SU-DHL-6 (cell line): ENCODE results near the gene RBM25.

Experiments used
- H2AFZ ChIP-seq: fragments of 200-600 bp; sonication (generic); 2 replicates; pipeline ENCODE4 v1.6.1; 2014; ENCODE audit warnings: low read depth, mild to moderate bottlenecking, moderate library complexity, mixed read lengths, antibody characterized with exemption, low read length; ENCODE audit not compliant: severe bottlenecking
- H3F3A ChIP-seq: fragments of 200-600 bp; shearing (Covaris generic); 2 replicates; pipeline ENCODE4 v1.6.0; 2016; ENCODE audit warnings: antibody characterized with exemption, mild to moderate bottlenecking; ENCODE audit not compliant: insufficient read depth
- H3K27ac ChIP-seq: fragments of 200-600 bp; sonication (generic); 2 replicates; pipeline ENCODE4 v1.5.1; 2016; ENCODE audit warnings: low read depth, mild to moderate bottlenecking, low read length, moderate library complexity, mixed read lengths
- H3K27me3 ChIP-seq: fragments of 200-600 bp; sonication (generic), shearing (Covaris generic); 2 replicates; pipeline ENCODE4 v1.6.0; 2014; ENCODE audit warnings: mild to moderate bottlenecking, low read length
- H3K36me3 ChIP-seq: fragments of 200-600 bp; sonication (generic); 2 replicates; pipeline ENCODE4 v1.6.1; 2014; ENCODE audit warnings: mild to moderate bottlenecking, low read length, mixed read lengths
- H3K4me2 ChIP-seq: fragments of 300-600, 200-600 bp; shearing (Covaris generic), sonication (generic); 2 replicates; pipeline ENCODE4 v1.6.0; 2014; ENCODE audit warnings: low read length, low read depth, mild to moderate bottlenecking; ENCODE audit not compliant: poor library complexity, severe bottlenecking
- H3K4me3 ChIP-seq: fragments of 200-600 bp; sonication (generic); 2 replicates; pipeline ENCODE4 v1.5.1; 2014; ENCODE audit warnings: antibody characterized with exemption, low read length, mild to moderate bottlenecking, mixed read lengths; ENCODE audit not compliant: insufficient read depth, poor library complexity, severe bottlenecking
- H3K79me2 ChIP-seq: fragments of 200-600 bp; sonication (generic); 2 replicates; pipeline ENCODE4 v1.6.1; 2014; ENCODE audit warnings: mild to moderate bottlenecking, low read length, moderate library complexity; ENCODE audit not compliant: insufficient read depth
- H3K9ac ChIP-seq: fragments of 200-600 bp; sonication (generic); 2 replicates; pipeline ENCODE4 v1.7.0; 2014; ENCODE audit warnings: mild to moderate bottlenecking, low read length
- H3K9me2 ChIP-seq: fragments of 200-600 bp; sonication (generic); replicated peaks from 2 replicates; pipeline ENCODE4 v1.6.1; 2014; ENCODE audit warnings: low read length; ENCODE audit not compliant: insufficient read depth
- H3K9me3 ChIP-seq: fragments of 200-600 bp; sonication (generic); 2 replicates; pipeline ENCODE4 v1.6.1; 2014; ENCODE audit warnings: low read length, mixed read lengths; ENCODE audit not compliant: insufficient read depth
- H4K20me1 ChIP-seq: fragments of 200-600 bp; sonication (generic); 2 replicates; pipeline ENCODE4 v1.6.1; 2014; ENCODE audit warnings: low read depth, mild to moderate bottlenecking, antibody characterized with exemption, low read length, moderate library complexity, mixed read lengths
- EZH2phosphoT487 ChIP-seq: fragments of 200-600 bp; sonication (generic), shearing (Covaris generic); conservative IDR thresholded peaks from 2 replicates; pipeline ENCODE4 v1.6.1; 2018; ENCODE audit warnings: mild to moderate bottlenecking, antibody characterized with exemption, low read length, moderate library complexity, mixed read lengths
- TF ChIP-seq, protein P1 (sequence below): fragments of 200-600 bp; sonication (generic); IDR thresholded peaks from one replicate; pipeline ENCODE4 v1.5.1; 2017; ENCODE audit warnings: antibody characterized with exemption, mild to moderate bottlenecking, low read length, moderate library complexity; ENCODE audit not compliant: insufficient read depth, poor library complexity, severe bottlenecking

Gene RBM25

DNA sequence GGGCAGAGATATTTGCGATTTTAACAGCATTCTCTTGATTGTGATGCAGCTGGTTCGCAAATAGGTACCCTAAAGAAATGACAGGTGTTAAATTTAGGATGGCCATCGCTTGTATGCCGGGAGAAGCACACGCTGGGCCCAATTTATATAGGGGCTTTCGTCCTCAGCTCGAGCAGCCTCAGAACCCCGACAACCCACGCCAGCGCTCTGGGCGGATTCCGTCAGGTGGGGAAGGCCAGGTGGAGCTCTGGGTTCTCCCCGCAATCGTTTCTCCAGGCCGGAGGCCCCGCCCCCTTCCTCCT, 77.7 kb downstream of the RBM25 start:
- Histone ChIP-seq H3K4me2 (peak overlapping the region; percentile 77), H3K9me3 (no peaks in the 10 kb centered on the region), H3K79me2 (peaks cover 20% of the 10 kb centered on the region), H3K9ac (peak overlapping the region; percentile 76), H3K36me3 (no peaks in the 10 kb centered on the region), H3F3A (peaks cover 6% of the 10 kb centered on the region; the same call in 1 of the 2 replicates), H3K4me3 (peak overlapping the region; percentile 73), H3K27me3 (no peaks in the 10 kb centered on the region), H4K20me1 (no peaks in the 10 kb centered on the region), H3K27ac (peak overlapping the region; percentile 31), H2AFZ (peak overlapping the region; percentile 94), H3K9me2 (no peaks in the 10 kb centered on the region)
- TF ChIP-seq, protein P1, sequence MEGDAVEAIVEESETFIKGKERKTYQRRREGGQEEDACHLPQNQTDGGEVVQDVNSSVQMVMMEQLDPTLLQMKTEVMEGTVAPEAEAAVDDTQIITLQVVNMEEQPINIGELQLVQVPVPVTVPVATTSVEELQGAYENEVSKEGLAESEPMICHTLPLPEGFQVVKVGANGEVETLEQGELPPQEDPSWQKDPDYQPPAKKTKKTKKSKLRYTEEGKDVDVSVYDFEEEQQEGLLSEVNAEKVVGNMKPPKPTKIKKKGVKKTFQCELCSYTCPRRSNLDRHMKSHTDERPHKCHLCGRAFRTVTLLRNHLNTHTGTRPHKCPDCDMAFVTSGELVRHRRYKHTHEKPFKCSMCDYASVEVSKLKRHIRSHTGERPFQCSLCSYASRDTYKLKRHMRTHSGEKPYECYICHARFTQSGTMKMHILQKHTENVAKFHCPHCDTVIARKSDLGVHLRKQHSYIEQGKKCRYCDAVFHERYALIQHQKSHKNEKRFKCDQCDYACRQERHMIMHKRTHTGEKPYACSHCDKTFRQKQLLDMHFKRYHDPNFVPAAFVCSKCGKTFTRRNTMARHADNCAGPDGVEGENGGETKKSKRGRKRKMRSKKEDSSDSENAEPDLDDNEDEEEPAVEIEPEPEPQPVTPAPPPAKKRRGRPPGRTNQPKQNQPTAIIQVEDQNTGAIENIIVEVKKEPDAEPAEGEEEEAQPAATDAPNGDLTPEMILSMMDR: no peak
- no peak for TF ChIP-seq EZH2phosphoT487

DNA sequence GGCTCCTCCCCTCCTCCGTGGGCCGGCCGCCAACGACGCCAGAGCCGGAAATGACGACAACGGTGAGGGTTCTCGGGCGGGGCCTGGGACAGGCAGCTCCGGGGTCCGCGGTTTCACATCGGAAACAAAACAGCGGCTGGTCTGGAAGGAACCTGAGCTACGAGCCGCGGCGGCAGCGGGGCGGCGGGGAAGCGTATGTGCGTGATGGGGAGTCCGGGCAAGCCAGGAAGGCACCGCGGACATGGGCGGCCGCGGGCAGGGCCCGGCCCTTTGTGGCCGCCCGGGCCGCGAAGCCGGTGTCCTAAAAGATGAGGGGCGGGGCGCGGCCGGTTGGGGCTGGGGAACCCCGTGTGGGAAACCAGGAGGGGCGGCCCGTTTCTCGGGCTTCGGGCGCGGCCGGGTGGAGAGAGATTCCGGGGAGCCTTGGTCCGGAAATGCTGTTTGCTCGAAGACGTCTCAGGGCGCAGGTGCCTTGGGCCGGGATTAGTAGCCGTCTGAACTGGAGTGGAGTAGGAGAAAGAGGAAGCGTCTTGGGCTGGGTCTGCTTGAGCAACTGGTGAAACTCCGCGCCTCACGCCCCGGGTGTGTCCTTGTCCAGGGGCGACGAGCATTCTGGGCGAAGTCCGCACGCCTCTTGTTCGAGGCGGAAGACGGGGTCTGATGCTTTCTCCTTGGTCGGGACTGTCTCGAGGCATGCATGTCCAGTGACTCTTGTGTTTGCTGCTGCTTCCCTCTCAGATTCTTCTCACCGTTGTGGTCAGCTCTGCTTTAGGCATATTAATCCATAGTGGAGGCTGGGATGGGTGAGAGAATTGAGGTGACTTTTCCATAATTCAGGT, 78.3 kb downstream of the RBM25 start, which contains the start of gene PSEN1:
TSS of gene PSEN1 (plus strand) at position 121 of the 839 bp plus-strand sequence. CDS start 11,513 bp downstream, outside the sequence.
- peak within 1 kb of the TSS; percentile 77 for H3K4me2 ChIP-seq
- H2AFZ ChIP-seq: peak within 1 kb of the TSS; percentile 94
- H3K4me3 ChIP-seq: peak within 1 kb of the TSS; percentile 73
- no peaks in the 10 kb centered on the region for H4K20me1 ChIP-seq
- no peaks in the 10 kb centered on the region for H3K36me3 ChIP-seq
- H3K27ac ChIP-seq: peak within 1 kb of the TSS; percentile 57
- H3K27me3 ChIP-seq: no peaks in the 10 kb centered on the region
- H3K9me2 ChIP-seq: no peaks in the 10 kb centered on the region
- peak within 1 kb of the TSS; percentile 76 for H3K9ac ChIP-seq
- H3K9me3 ChIP-seq: no peaks in the 10 kb centered on the region
- TF ChIP-seq, protein P1: no peak
- no peak for TF ChIP-seq EZH2phosphoT487
- H3K79me2 ChIP-seq: peaks cover 22% of the 10 kb centered on the region
- peaks cover 6% of the 10 kb centered on the region; the same call in 1 of the 2 replicates for H3F3A ChIP-seq

DNA sequence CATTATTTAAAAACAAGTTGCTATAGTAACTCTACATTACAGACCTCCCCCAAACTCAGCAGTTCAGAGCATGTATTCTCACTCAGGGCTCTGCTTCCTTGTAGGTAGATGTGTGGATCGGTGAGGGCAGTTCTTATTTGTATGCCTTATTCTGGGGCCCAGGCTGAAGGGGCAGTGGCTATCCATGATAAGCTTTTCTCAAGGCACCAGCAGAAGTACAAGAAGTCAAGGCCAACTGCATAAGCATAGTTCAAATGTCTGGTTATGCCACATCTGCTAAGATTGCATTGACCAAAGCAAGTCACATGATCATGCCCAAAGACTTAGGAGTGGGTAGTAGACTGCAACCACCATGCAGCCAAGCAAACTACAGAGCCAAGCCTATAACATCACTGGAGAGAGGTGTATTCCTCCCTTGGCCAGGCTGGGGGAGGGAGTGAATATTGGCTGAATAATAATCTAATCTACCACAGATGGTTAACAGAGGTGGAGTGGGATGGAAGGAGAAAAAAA, 82.5 kb downstream of the RBM25 start:
- H3K9ac ChIP-seq: no peak overlapping the region
- H3K9me3 ChIP-seq: no peaks in the 10 kb centered on the region
- H3F3A ChIP-seq: peaks cover 11% of the 10 kb centered on the region; the same call in 1 of the 2 replicates
- no peaks in the 10 kb centered on the region for H3K27me3 ChIP-seq
- peaks cover 52% of the 10 kb centered on the region for H3K79me2 ChIP-seq
- no peak for TF ChIP-seq EZH2phosphoT487
- TF ChIP-seq, protein P1: no peak
- H4K20me1 ChIP-seq: no peaks in the 10 kb centered on the region
- H3K27ac ChIP-seq: no peak overlapping the region
- H3K4me3 ChIP-seq: no peak overlapping the region
- no peaks in the 10 kb centered on the region for H3K36me3 ChIP-seq
- H3K9me2 ChIP-seq: no peaks in the 10 kb centered on the region
- H3K4me2 ChIP-seq: no peak overlapping the region
- no peak overlapping the region for H2AFZ ChIP-seq
